GM10248 (cell line): ENCODE measurements around the gene CCDC112.

ENCODE experiments used
- CTCF ChIA-PET: fragments of 300-600 bp; sonication (Branson Sonifier 250); formaldehyde crosslinking; extraction: SDS; loops from one replicate; lab custom pipeline; 2021; ENCODE audit warnings: antibody characterized with exemption; lab: Yijun Ruan, JAX
- POLR2A ChIA-PET: fragments of 350-650 bp; sonication (Branson Sonifier 250); formaldehyde crosslinking; extraction: SDS; loops from one replicate; lab custom pipeline; 2020; ENCODE audit warnings: antibody characterized with exemption; lab: Yijun Ruan, JAX
- DNase-seq: peaks from one replicate; pipeline ENCODE4 v3.0.0; 2012; ENCODE audit errors: extremely low spot score
- CTCF ChIP-seq: IDR thresholded peaks from 2 replicates; pipeline ENCODE4 v1.5.1; 2012; ENCODE audit warnings: mild to moderate bottlenecking, low read depth; ENCODE audit errors: extremely low read depth, missing control alignments, control extremely low read depth

Gene CCDC112

GRCh38 chr5:115295777-115296123 is 704 bp downstream of the CCDC112 start:
- TF ChIP-seq CTCF, result no peak
- CTCF ChIA-PET, result interaction anchor here (0.7 to 4.2 kb wide), 5 partner anchors 13 to 279 kb away, joined by 3 to 33 read pairs (median 3); no protein-coding TSS in a partner anchor
- no peak for DNase-seq
- POLR2A ChIA-PET, result no interaction called here

- DNase-seq, result no peak
- TF ChIP-seq CTCF, result no peak
- ChIA-PET CTCF (interaction anchor here (1.3 kb wide), 1 partner anchor 11 kb away, joined by 3 read pairs; no protein-coding TSS in a partner anchor), POLR2A (no interaction called here)
Observed at GRCh38 chr5:115291397-115291796, 5.1 kb downstream of the CCDC112 start.

- TF ChIP-seq CTCF, result no peak
- CTCF ChIA-PET, result interaction anchor here (1.3 kb wide), 1 partner anchor 20 kb away, joined by 3 read pairs; no protein-coding TSS in a partner anchor
- POLR2A ChIA-PET, result no interaction called here
- no peak for DNase-seq
Observed at GRCh38 chr5:115289104-115289503, 7.3 kb downstream of the CCDC112 start.

- TF ChIP-seq CTCF, result no peak
- no peak for DNase-seq
- POLR2A ChIA-PET, result no interaction called here
- CTCF ChIA-PET, result interaction anchor here (1.4 to 2.0 kb wide), 3 partner anchors 8 to 374 kb away, joined by 3 to 5 read pairs (median 5); no protein-coding TSS in a partner anchor
Observed at GRCh38 chr5:115284021-115284420, 12.4 kb downstream of the CCDC112 start.

- ChIA-PET CTCF (no interaction called here), POLR2A (no interaction called here)
- DNase-seq, result no peak
- no peak for TF ChIP-seq CTCF
Observed at GRCh38 chr5:115282131-115282530, 14.3 kb downstream of the CCDC112 start.

- POLR2A ChIA-PET, result no interaction called here
- TF ChIP-seq CTCF, result no peak
- CTCF ChIA-PET, result interaction anchor here (1.5 to 2.1 kb wide), 3 partner anchors 13 to 251 kb away, joined by 3 to 5 read pairs (median 4); no protein-coding TSS in a partner anchor
- DNase-seq, result no peak
Observed at GRCh38 chr5:115274584-115274983, 21.9 kb downstream of the CCDC112 start.
